Mucosa of rectum (tissue), 2 donors: ENCODE results near the gene HGFAC.
"Not testable (repeated sequence)": the region's sequence is repeated elsewhere in the genome, so short reads cannot be mapped to it uniquely, and the experiment has no call there.

ENCODE experiments used
- H3K27ac ChIP-seq, 2 donors: one replicate each; pipeline ENCODE4 v1.7.0; 2013; ENCODE audit warnings: inconsistent platforms in 2 of 2, low read depth in 2 of 2, low read length in 2 of 2
- H3K27me3 ChIP-seq, 2 donors: one replicate each; pipeline ENCODE4 v1.7.0; 2013; ENCODE audit warnings: low read length in 2 of 2; ENCODE audit not compliant: control insufficient read depth in 2 of 2, insufficient read depth in 2 of 2
- H3K36me3 ChIP-seq, 2 donors: one replicate each; pipeline ENCODE4 v1.7.0; 2013; ENCODE audit warnings: low read length in 2 of 2; ENCODE audit not compliant: control insufficient read depth in 2 of 2, insufficient read depth in 2 of 2
- H3K4me1 ChIP-seq, 2 donors: one replicate each; pipeline ENCODE4 v1.7.0; 2013; ENCODE audit warnings: low read length in 2 of 2, mild to moderate bottlenecking in 1 of 2; ENCODE audit not compliant: control insufficient read depth in 2 of 2, insufficient read depth in 2 of 2
- H3K4me3 ChIP-seq, 2 donors: one replicate each; pipeline ENCODE4 v1.7.0; 2013; ENCODE audit warnings: low read length in 2 of 2
- H3K9ac ChIP-seq, 2 donors: one replicate each; pipeline ENCODE4 v1.7.0; 2013; ENCODE audit warnings: low read length in 2 of 2, low read depth in 1 of 2, mild to moderate bottlenecking in 1 of 2
- H3K9me3 ChIP-seq, 2 donors: one replicate each; pipeline ENCODE4 v1.7.0; 2013; ENCODE audit warnings: low read length in 2 of 2; ENCODE audit not compliant: control insufficient read depth in 2 of 2
- donor health status: healthy.
- donor health status: Normal muscosa, but diverticular disease.

HGFAC gene

GRCh38 chr4:3404546-3404945 is 37.2 kb upstream of the HGFAC start:
- H3K9me3 ChIP-seq: no peaks in the 10 kb centered on the region
- no peak overlapping the region for H3K4me3 ChIP-seq
- no peaks in the 10 kb centered on the region for H3K27me3 ChIP-seq
- H3K36me3 ChIP-seq: no peaks in the 10 kb centered on the region
- no peak overlapping the region for H3K27ac ChIP-seq
- H3K4me1 ChIP-seq: no peaks in the 10 kb centered on the region
- H3K9ac ChIP-seq: no peak overlapping the region

GRCh38 chr4:3405176-3405575 is 36.6 kb upstream of the HGFAC start:
- Histone ChIP-seq H3K9ac (no peak overlapping the region), H3K4me3 (no peak overlapping the region), H3K27me3 (no peaks in the 10 kb centered on the region), H3K36me3 (no peaks in the 10 kb centered on the region), H3K9me3 (no peaks in the 10 kb centered on the region), H3K27ac (no peak overlapping the region), H3K4me1 (no peaks in the 10 kb centered on the region)

GRCh38 chr4:3406021-3406420 is 35.7 kb upstream of the HGFAC start:
- Histone ChIP-seq H3K4me1 (no peaks in the 10 kb centered on the region), H3K36me3 (no peaks in the 10 kb centered on the region), H3K27ac (no peak overlapping the region)

GRCh38 chr4:3406431-3406830 is 35.3 kb upstream of the HGFAC start:
- Histone ChIP-seq H3K4me1 (no peaks in the 10 kb centered on the region), H3K36me3 (no peaks in the 10 kb centered on the region), H3K9me3 (no peaks in the 10 kb centered on the region), H3K27ac (no peak overlapping the region), H3K9ac (no peak overlapping the region), H3K4me3 (no peak overlapping the region), H3K27me3 (no peaks in the 10 kb centered on the region)

More at GRCh38 chr4:3406021-3406420, 35.7 kb upstream of the HGFAC start:
- Histone ChIP-seq H3K4me3 (no peak overlapping the region), H3K9ac (no peak overlapping the region), H3K9me3 (no peaks in the 10 kb centered on the region), H3K27me3 (no peaks in the 10 kb centered on the region)

GRCh38 chr4:3407171-3407771 is 34.5 kb upstream of the HGFAC start:
- H3K9ac ChIP-seq: no peak overlapping the region

GRCh38 chr4:3407930-3408792 is 33.6 kb upstream of the HGFAC start:
- Histone ChIP-seq H3K4me1 (no peaks in the 10 kb centered on the region), H3K9ac (no peak overlapping the region), H3K9me3 (no peaks in the 10 kb centered on the region), H3K36me3 (no peaks in the 10 kb centered on the region), H3K27ac (no peak overlapping the region), H3K4me3 (no peak overlapping the region), H3K27me3 (no peaks in the 10 kb centered on the region)

More at GRCh38 chr4:3407171-3407771, 34.5 kb upstream of the HGFAC start:
- no peak overlapping the region for H3K27ac ChIP-seq
- no peaks in the 10 kb centered on the region for H3K4me1 ChIP-seq
- no peaks in the 10 kb centered on the region for H3K27me3 ChIP-seq
- H3K9me3 ChIP-seq: no peaks in the 10 kb centered on the region
- H3K4me3 ChIP-seq: no peak overlapping the region
- H3K36me3 ChIP-seq: no peaks in the 10 kb centered on the region

- H3K27ac ChIP-seq: no peak overlapping the region
- no peak overlapping the region for H3K9ac ChIP-seq
- H3K4me1 ChIP-seq: no peaks in the 10 kb centered on the region
- no peak overlapping the region for H3K4me3 ChIP-seq
- no peaks in the 10 kb centered on the region for H3K9me3 ChIP-seq
- H3K27me3 ChIP-seq: no peaks in the 10 kb centered on the region
- H3K36me3 ChIP-seq: no peaks in the 10 kb centered on the region
Measured at GRCh38 chr4:3408793-3409330, 32.9 kb upstream of the HGFAC start.

GRCh38 chr4:3409571-3410091 is 32.1 kb upstream of the HGFAC start:
- Histone ChIP-seq H3K4me3 (no peak overlapping the region), H3K4me1 (no peaks in the 10 kb centered on the region), H3K9ac (no peak overlapping the region), H3K27ac (no peak overlapping the region), H3K27me3 (no peaks in the 10 kb centered on the region), H3K36me3 (no peaks in the 10 kb centered on the region), H3K9me3 (no peaks in the 10 kb centered on the region)

GRCh38 chr4:3410401-3411135 is 31.2 kb upstream of the HGFAC start:
- Histone ChIP-seq H3K4me1 (no peaks in the 10 kb centered on the region), H3K4me3 (no peak overlapping the region)

GRCh38 chr4:3411190-3411589 is 30.6 kb upstream of the HGFAC start:
- not testable (repeated sequence) for H3K36me3 ChIP-seq

More at GRCh38 chr4:3410401-3411135, 31.2 kb upstream of the HGFAC start:
- Histone ChIP-seq H3K36me3 (no peaks in the 10 kb centered on the region), H3K27ac (no peak overlapping the region), H3K27me3 (no peaks in the 10 kb centered on the region), H3K9me3 (no peaks in the 10 kb centered on the region), H3K9ac (no peak overlapping the region)

More at GRCh38 chr4:3411190-3411589, 30.6 kb upstream of the HGFAC start:
- not testable (repeated sequence) for H3K9ac ChIP-seq, H3K4me3 ChIP-seq, H3K9me3 ChIP-seq, H3K27ac ChIP-seq, H3K4me1 ChIP-seq, H3K27me3 ChIP-seq
